Chondrocyte (in vitro differentiated cells): ENCODE measurements around the gene ZNF32. TPM values are rescaled to one million over a fixed set of nuclear protein-coding genes. Genes with fewer than 3 reads are reported as not detected.
A peak's percentile ranks its signal among the peaks of the same experiment; 100 is the strongest.

Source experiments
- DNase-seq: peaks from one replicate; pipeline ENCODE4 v3.0.0; 2021; ENCODE audit warnings: mixed read lengths, low spot score
- H3K27ac Mint-ChIP-seq: one replicate; pipeline ENCODE4 v1.8.0; 2021; ENCODE audit warnings: mild to moderate bottlenecking, moderate library complexity, mixed read lengths; ENCODE audit not compliant: unreplicated experiment
- H3K27me3 Mint-ChIP-seq: 2 replicates; pipeline ENCODE4 v1.8.0; 2021; ENCODE audit warnings: low read depth, mixed read lengths
- H3K36me3 Mint-ChIP-seq: 2 replicates; pipeline ENCODE4 v1.8.0; 2021; ENCODE audit warnings: low read depth, mixed read lengths
- H3K4me1 Mint-ChIP-seq: 2 replicates; pipeline ENCODE4 v1.8.0; 2021; ENCODE audit warnings: low read depth, mild to moderate bottlenecking, mixed read lengths
- H3K4me3 Mint-ChIP-seq: one replicate; pipeline ENCODE4 v1.8.0; 2021; ENCODE audit warnings: mild to moderate bottlenecking, moderate library complexity, mixed read lengths; ENCODE audit not compliant: unreplicated experiment
- H3K9me3 Mint-ChIP-seq: 2 replicates; pipeline ENCODE4 v1.8.0; 2021; ENCODE audit warnings: low read depth, mixed read lengths
- total RNA-seq: library from RNA; stranded (reverse); gene quantifications from 3 replicates; pipeline ENCODE4 v1.2.1, GENCODE V29; 2021
- TF ChIP-seq, protein P1 (sequence below): fragments of 200-600 bp; sonication (generic); IDR thresholded peaks from 2 replicates; pipeline ENCODE4 v1.5.0; 2021; ENCODE audit warnings: antibody characterized with exemption, mild to moderate bottlenecking, moderate library complexity

The ZNF32 gene
- total RNA-seq, 1 donor from 2014 or later = 40.3 TPM

DNA sequence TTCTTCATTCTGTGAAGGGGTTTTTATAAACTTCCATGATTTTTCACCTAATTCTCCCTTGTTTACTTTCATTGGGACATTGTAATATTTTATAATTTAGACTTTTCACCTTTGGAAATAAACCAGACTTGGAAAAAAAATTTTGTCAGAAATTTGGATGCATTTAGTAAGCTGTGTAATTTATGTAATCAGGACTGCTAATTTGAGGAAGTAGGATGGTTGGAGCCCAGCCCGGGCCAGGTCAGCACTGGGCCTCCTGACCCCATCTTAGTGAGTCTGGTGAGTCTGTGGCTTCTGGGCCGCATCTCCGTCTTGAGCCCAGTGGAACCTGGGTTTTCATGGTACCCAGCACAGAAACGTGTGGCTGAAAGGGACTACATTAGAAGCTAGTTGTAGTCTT, 27.6 kb upstream of the ZNF32 start:
- no peak for DNase-seq
- TF ChIP-seq, protein P1, sequence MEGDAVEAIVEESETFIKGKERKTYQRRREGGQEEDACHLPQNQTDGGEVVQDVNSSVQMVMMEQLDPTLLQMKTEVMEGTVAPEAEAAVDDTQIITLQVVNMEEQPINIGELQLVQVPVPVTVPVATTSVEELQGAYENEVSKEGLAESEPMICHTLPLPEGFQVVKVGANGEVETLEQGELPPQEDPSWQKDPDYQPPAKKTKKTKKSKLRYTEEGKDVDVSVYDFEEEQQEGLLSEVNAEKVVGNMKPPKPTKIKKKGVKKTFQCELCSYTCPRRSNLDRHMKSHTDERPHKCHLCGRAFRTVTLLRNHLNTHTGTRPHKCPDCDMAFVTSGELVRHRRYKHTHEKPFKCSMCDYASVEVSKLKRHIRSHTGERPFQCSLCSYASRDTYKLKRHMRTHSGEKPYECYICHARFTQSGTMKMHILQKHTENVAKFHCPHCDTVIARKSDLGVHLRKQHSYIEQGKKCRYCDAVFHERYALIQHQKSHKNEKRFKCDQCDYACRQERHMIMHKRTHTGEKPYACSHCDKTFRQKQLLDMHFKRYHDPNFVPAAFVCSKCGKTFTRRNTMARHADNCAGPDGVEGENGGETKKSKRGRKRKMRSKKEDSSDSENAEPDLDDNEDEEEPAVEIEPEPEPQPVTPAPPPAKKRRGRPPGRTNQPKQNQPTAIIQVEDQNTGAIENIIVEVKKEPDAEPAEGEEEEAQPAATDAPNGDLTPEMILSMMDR = no peak
- H3K27ac Mint-ChIP-seq = no peak overlapping the region
- H3K36me3 Mint-ChIP-seq = no peaks in the 10 kb centered on the region
- peaks cover 2% of the 10 kb centered on the region for H3K27me3 Mint-ChIP-seq
- H3K4me1 Mint-ChIP-seq = peaks cover 5% of the 10 kb centered on the region
- H3K4me3 Mint-ChIP-seq = no peak overlapping the region
- H3K9me3 Mint-ChIP-seq = peaks cover 4% of the 10 kb centered on the region

DNA sequence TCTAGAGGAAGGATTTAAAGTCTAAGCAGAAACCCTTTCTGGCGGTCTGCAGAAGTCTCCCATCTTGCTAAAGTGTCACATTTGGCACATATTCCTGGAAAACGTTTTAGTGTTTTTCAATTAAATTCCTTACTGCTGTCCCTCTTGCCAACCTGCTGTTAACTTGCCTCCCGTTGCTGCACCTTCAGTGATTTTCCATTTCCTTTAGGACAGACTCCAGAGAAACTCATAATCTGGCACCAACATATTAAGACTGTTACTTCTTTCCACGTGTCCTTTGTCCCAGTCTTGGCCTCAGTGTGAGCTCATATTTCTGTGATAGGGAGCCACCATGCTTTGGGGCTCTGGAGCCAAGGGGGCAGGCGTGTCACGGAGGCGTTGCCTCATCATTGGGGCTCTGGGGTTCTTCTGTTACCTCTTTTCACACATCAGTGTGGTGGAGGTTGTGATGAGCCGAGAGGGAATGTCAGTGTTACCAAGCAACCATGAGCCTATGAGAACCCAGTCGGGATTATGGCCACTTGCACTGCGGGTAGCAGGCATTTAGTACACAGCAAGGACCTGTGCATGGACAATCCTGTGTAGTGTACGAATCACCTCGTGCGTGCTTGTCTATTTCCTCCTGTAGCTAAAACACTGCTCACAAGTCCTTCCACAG, 26.0 kb upstream of the ZNF32 start:
- no peak for DNase-seq
- Mint-ChIP-seq H3K36me3 (no peaks in the 10 kb centered on the region), H3K9me3 (peaks cover 4% of the 10 kb centered on the region), H3K27me3 (peaks cover 6% of the 10 kb centered on the region), H3K4me1 (peaks cover 5% of the 10 kb centered on the region), H3K27ac (no peak overlapping the region), H3K4me3 (no peak overlapping the region)
- TF ChIP-seq, protein P1 = no peak

DNA sequence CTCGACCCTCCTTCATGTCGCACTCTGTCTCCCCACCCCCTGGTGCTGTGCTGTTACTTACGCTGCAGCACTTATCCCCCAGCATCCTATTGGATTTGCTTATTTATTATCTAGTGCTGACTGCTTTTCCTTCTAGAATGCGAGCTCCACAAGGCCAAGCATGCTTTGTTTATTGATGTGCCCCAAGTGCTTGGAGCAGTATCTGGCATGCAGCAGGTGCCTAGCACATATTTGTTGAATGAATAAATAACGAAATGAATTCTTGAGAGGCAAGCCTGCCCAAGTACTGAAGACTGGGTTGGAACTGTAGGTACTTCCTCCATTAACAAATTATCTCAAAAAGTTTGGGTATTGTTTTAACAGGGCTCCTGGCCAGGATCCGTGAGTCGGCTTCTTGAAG, 24.8 kb upstream of the ZNF32 start:
- no peak for DNase-seq
- no peak overlapping the region for H3K27ac Mint-ChIP-seq
- peaks cover 6% of the 10 kb centered on the region for H3K27me3 Mint-ChIP-seq
- TF ChIP-seq, protein P1 = no peak
- H3K9me3 Mint-ChIP-seq = peaks cover 4% of the 10 kb centered on the region
- no peak overlapping the region for H3K4me3 Mint-ChIP-seq
- H3K4me1 Mint-ChIP-seq = peaks cover 5% of the 10 kb centered on the region
- no peaks in the 10 kb centered on the region for H3K36me3 Mint-ChIP-seq

DNA sequence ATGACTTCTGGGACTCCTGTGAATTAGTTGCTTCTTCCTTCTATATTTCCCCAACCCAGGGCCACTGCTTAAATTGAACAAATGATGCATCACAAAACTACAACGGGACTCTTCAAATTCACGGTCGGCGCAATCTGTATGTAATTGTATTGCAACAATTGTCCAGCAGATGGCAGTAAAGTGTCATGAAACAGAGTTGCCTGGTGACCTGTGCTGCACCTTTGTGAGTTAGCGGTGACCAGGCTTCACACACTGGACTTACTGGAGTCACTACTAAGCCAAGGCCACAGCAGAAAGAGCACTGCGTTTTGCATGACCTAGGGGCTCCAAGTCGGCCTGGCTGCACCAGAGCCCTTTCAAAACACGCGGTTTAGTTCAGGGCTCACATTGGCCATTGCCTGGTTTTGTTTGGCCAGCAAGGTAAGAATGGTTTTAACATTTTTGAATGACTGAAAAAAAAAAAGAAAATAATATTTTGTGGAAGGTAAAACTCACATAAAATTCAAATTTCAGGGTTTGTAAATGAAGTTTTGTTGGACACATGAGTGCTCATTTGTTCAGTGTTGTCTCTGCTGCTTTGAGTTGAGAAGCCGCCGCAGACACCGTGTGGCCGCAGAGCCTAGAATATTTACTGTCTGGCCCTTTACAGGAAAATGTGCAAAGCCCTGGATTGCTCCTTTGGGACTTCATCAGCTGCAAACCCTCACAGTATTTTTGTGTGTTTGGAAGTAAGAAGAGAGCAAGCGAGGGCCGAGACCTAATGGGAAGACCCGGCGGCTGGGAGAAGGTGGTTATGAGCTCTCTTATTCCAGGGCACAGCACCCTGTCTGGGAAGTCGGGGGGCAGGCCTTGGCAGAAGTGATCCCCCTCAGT, 23.2 kb upstream of the ZNF32 start:
- H3K27ac Mint-ChIP-seq = no peak overlapping the region
- peaks cover 4% of the 10 kb centered on the region for H3K9me3 Mint-ChIP-seq
- H3K27me3 Mint-ChIP-seq = peaks cover 6% of the 10 kb centered on the region
- no peak for DNase-seq
- no peaks in the 10 kb centered on the region for H3K36me3 Mint-ChIP-seq
- H3K4me3 Mint-ChIP-seq = no peak overlapping the region
- peaks cover 5% of the 10 kb centered on the region for H3K4me1 Mint-ChIP-seq
- TF ChIP-seq, protein P1 = peak; percentile 97

DNA sequence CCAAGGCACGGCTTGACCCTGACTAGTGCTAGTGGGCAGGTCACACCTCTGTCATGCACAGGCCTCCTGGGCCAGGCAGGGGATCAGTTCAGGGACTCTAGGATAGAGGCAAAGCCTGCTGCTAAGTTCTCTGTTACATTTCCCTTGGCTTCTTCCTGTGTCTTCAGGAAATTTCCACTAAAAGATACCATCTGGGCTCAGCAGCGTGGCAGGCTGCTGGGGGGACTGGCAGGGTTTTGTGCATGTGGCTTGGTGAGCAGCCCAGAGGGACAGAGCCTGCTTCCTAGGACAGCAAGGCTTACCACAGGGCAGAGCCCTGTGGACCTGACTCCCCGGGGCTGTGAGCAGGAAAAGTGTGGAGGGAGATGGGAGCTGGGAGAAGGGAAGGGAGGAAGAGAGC, 20.7 kb upstream of the ZNF32 start:
- Mint-ChIP-seq H3K4me3 (no peak overlapping the region), H3K27ac (no peak overlapping the region), H3K9me3 (no peaks in the 10 kb centered on the region), H3K27me3 (peaks cover 6% of the 10 kb centered on the region), H3K36me3 (no peaks in the 10 kb centered on the region), H3K4me1 (peaks cover 5% of the 10 kb centered on the region)
- no peak for DNase-seq
- TF ChIP-seq, protein P1 = no peak
